ENCODE results near the gene B4GALT2. TPM values are rescaled to one million over a fixed set of nuclear protein-coding genes. Genes with fewer than 3 reads are reported as not detected.

B4GALT2 gene
- total and polyA plus RNA-seq, 2 donors (not counting 3 experiments of a cell fraction or from before 2014, with no cell fraction given) = 80.0 to 103 TPM

DNA sequence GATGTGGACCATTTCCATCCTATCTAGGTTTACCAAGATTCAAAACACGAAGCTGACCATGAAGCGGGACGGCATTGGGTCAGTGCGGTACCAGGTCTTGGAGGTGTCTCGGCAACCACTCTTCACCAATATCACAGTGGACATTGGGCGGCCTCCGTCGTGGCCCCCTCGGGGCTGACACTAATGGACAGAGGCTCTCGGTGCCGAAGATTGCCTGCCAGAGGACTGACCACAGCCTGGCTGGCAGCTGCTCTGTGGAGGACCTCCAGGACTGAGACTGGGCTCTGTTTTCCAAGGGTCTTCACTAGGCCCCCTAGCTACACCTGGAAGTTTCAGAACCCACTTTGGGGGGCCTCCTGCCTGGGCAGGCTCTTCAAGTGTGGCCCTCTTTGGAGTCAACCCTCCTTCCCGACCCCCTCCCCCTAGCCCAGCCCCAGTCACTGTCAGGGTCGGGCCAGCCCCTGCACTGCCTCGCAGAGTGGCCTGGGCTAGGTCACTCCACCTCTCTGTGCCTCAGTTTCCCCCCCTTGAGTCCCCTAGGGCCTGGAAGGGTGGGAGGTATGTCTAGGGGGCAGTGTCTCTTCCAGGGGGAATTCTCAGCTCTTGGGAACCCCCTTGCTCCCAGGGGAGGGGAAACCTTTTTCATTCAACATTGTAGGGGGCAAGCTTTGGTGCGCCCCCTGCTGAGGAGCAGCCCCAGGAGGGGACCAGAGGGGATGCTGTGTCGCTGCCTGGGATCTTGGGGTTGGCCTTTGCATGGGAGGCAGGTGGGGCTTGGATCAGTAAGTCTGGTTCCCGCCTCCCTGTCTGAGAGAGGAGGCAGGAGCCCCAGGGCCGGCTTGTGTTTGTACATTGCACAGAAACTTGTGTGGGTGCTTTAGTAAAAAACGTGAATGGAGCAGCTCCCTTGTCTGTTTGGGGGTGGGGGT, 11.5 kb downstream of the B4GALT2 start:
- no peaks in the 10 kb centered on the region for H3K9me3 ChIP-seq (replicated peaks; ENCODE audit: control insufficient read depth, insufficient read depth, low read length)
- ChIA-PET CTCF (interaction anchor here (0.9 to 3.0 kb wide), 4 partner anchors 16 to 227 kb away, joined by 3 to 12 read pairs (median 6); partner anchors contain the start of gene ATP6V0B), POLR2A (no interaction called here)
- peak overlapping the region; percentile 67 for H3K4me2 ChIP-seq (ENCODE audit: insufficient read depth, low read length)
- H2AFZ ChIP-seq (ENCODE audit: low read depth, low read length) = peak overlapping the region; percentile 58
- TF ChIP-seq EZH2 (IDR thresholded peaks at IDR 0.05; ENCODE audit: borderline replicate concordance, low read depth, low read length, severe bottlenecking) (no peak), POLR2A (IDR thresholded peaks at IDR 0.05; ENCODE audit: low read depth, low read length) (no peak), JUN (IDR thresholded peaks at IDR 0.05; ENCODE audit: borderline replicate concordance, insufficient read depth, insufficient read length, low read depth) (no peak), POLR2AphosphoS5 (IDR thresholded peaks at IDR 0.05; ENCODE audit: insufficient read depth, low read depth, low read length) (no peak), FOS (IDR thresholded peaks at IDR 0.05; ENCODE audit: borderline replicate concordance, insufficient read depth, low read length) (no peak), GATA2 (IDR thresholded peaks at IDR 0.05; ENCODE audit: insufficient read depth, insufficient read length, low read depth, low read length) (no peak), MYC (IDR thresholded peaks at IDR 0.05; ENCODE audit: low read depth, low read length) (no peak)
- TF ChIP-seq, protein P1, sequence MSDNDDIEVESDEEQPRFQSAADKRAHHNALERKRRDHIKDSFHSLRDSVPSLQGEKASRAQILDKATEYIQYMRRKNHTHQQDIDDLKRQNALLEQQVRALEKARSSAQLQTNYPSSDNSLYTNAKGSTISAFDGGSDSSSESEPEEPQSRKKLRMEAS (IDR thresholded peaks at IDR 0.05; ENCODE audit: insufficient read depth, insufficient read length) = no peak
- TF ChIP-seq, protein P2, sequence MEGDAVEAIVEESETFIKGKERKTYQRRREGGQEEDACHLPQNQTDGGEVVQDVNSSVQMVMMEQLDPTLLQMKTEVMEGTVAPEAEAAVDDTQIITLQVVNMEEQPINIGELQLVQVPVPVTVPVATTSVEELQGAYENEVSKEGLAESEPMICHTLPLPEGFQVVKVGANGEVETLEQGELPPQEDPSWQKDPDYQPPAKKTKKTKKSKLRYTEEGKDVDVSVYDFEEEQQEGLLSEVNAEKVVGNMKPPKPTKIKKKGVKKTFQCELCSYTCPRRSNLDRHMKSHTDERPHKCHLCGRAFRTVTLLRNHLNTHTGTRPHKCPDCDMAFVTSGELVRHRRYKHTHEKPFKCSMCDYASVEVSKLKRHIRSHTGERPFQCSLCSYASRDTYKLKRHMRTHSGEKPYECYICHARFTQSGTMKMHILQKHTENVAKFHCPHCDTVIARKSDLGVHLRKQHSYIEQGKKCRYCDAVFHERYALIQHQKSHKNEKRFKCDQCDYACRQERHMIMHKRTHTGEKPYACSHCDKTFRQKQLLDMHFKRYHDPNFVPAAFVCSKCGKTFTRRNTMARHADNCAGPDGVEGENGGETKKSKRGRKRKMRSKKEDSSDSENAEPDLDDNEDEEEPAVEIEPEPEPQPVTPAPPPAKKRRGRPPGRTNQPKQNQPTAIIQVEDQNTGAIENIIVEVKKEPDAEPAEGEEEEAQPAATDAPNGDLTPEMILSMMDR (IDR thresholded peaks at IDR 0.05; ENCODE audit: extremely low read depth in 1 of 2, insufficient read depth in 1 of 2, low read depth in 1 of 2, low read length in 2 of 2) = no peak
- H3K36me3 ChIP-seq (ENCODE audit: control insufficient read depth in 2 of 2, extremely low read depth in 1 of 2, insufficient read depth in 2 of 2, low read length in 2 of 2) = peaks cover 0 to 3% of the 10 kb centered on the region in 2 experiments
- FAIRE-seq (no peak), DNase-seq (ENCODE audit: low read depth, low spot score) (no peak)
- no peaks in the 10 kb centered on the region for H3K79me2 ChIP-seq (ENCODE audit: control insufficient read depth, insufficient read depth, low read length)
- H3K9ac ChIP-seq (replicated peaks; ENCODE audit: extremely low read depth, insufficient read depth, low read length) = no peak overlapping the region
- H3K27me3 ChIP-seq (ENCODE audit: control insufficient read depth in 2 of 2, insufficient read depth in 2 of 2, low read length in 2 of 2) = no peaks in the 10 kb centered on the region
- H4K20me1 ChIP-seq (replicated peaks; ENCODE audit: control insufficient read depth, extremely low read depth, insufficient read depth, low read length) = no peaks in the 10 kb centered on the region
- intact Hi-C loops (cut with micrococcal nuclease) (loop anchor here (1.0 to 5.0 kb wide), 3 partner anchors 10 to 228 kb away; partner anchors contain the start of gene SLC6A9), dilution Hi-C loops (cut with MboI; ENCODE audit: extremely low pct_ligation_motif_present, low sequenced_read_pairs) (no loop called here)
- BruUV-seq (replicated peaks) = TSS peak; percentile 8
- peaks cover 7% of the 10 kb centered on the region for H3K4me1 ChIP-seq (ENCODE audit: control insufficient read depth, extremely low read depth, insufficient read depth, low read length)
- peak overlapping the region in 1 of 3 experiments; percentile 39 for H3K4me3 ChIP-seq (replicated peaks in 1 of 3; ENCODE audit: insufficient read depth in 1 of 3, low read depth in 1 of 3, low read length in 3 of 3)
- H3K9me1 ChIP-seq (replicated peaks; ENCODE audit: control insufficient read depth, extremely low read depth, insufficient read depth, low read length) = no peaks in the 10 kb centered on the region
- H3K27ac ChIP-seq (ENCODE audit: insufficient read depth, low read depth, low read length) = no peak overlapping the region

All from endothelial cell of umbilical vein (primary cell).